Right lobe of liver (tissue), 4 donors: ENCODE measurements around the gene TMC4.

Experiments
- CTCF ChIP-seq, 4 donors: fragments of 200-600 bp in 3 of 4; fragments of 450-650 bp in 1 of 4; IDR thresholded peaks; one replicate each; pipeline versions ENCODE4 v1.5.1 to v1.8.0; 2016 to 2022; ENCODE audit warnings: antibody characterized with exemption in 4 of 4, mild to moderate bottlenecking in 2 of 4
- POLR2A ChIP-seq: fragments of 450-650 bp; IDR thresholded peaks from one replicate; pipeline ENCODE4 v1.6.1; 2017; ENCODE audit warnings: antibody characterized with exemption, mild to moderate bottlenecking
- donor health status: DM: no; HTN: no; CAD: no.
- donor health status: DM: no; HTN: no; CAD: no.
- donor health status: DM: no; HTN: yes; CAD: no.

DNA sequence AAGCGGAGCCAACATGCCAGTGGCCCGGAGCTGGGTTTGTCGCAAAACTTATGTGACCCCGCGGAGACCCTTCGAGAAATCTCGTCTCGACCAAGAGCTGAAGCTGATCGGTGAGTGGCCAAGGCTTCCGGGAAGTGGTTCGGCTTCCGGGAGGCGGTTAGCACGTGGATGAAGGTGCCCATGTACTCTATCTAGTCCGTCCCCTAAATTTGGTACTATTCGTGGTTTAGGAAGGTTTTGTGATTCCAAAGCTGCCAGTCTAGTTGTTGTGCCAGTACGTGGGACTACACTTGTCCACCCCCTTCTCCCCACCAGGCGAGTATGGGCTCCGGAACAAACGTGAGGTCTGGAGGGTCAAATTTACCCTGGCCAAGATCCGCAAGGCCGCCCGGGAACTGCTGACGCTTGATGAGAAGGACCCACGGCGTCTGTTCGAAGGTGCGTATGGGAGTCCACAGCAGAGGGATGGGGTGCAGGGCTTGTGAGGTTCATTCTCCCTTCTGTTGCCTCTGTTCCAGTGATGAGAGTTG is 28.3 kb upstream of the TMC4 start:
- no peak for TF ChIP-seq CTCF (IDR thresholded peaks at IDR 0.05)
- TF ChIP-seq POLR2A: no peak
